Measurements from ENCODE around the gene CALHM3.

The CALHM3 gene

GRCh38 chr10:103517234-103518085, 38.4 kb upstream of the CALHM3 start:
- no peak for DNase-seq (ENCODE audit: low read depth)

GRCh38 chr10:103514244-103514643, 35.2 kb upstream of the CALHM3 start:
- no peak for DNase-seq (ENCODE audit: low read depth)
- no peak for TF ChIP-seq CTCF (IDR thresholded peaks at IDR 0.05; ENCODE audit: low read length, missing control alignments)
- H3K4me3 ChIP-seq (replicated peaks; ENCODE audit: low read depth, low read length) = no peak overlapping the region

More at GRCh38 chr10:103517234-103518085, 38.4 kb upstream of the CALHM3 start:
- TF ChIP-seq CTCF (IDR thresholded peaks at IDR 0.05; ENCODE audit: low read length, missing control alignments) = no peak
- H3K4me3 ChIP-seq (replicated peaks; ENCODE audit: low read depth, low read length) = no peak overlapping the region

- DNase-seq (ENCODE audit: low read depth) = no peak
- H3K4me3 ChIP-seq (replicated peaks; ENCODE audit: low read depth, low read length) = no peak overlapping the region
- TF ChIP-seq CTCF (IDR thresholded peaks at IDR 0.05; ENCODE audit: low read length, missing control alignments) = no peak
These were observed 34.5 kb upstream of the CALHM3 start for GRCh38 chr10:103513380-103514060.

- H3K4me3 ChIP-seq (replicated peaks; ENCODE audit: low read depth, low read length) = no peak overlapping the region
- no peak for DNase-seq (ENCODE audit: low read depth)
- TF ChIP-seq CTCF (IDR thresholded peaks at IDR 0.05; ENCODE audit: low read length, missing control alignments) = no peak
These were observed 33.7 kb upstream of the CALHM3 start for GRCh38 chr10:103512591-103513379.

DNA sequence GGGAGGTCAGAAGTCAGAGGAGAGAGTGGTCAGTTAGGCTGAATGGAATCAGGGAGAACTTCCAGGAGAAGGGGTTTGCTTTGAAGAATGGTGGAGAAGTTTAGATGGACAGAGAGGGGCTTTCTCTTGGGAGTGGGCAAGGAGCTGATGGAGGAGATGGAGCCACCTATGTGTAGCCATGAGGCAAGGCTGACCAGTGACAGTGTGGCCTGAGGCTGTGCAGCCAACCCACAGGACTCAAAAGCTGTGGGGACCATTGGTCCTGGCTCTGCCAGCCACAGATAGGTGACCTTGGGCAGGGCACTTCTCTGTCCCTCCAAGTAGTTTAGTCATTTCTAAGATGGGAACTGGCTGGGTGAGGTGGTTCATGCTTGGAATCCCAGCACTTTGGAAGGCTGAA, 33.1 kb upstream of the CALHM3 start:
- no peak for DNase-seq (ENCODE audit: low read depth)
- no peak for TF ChIP-seq CTCF (IDR thresholded peaks at IDR 0.05; ENCODE audit: low read length, missing control alignments)
- H3K4me3 ChIP-seq (replicated peaks; ENCODE audit: low read depth, low read length) = no peak overlapping the region

DNA sequence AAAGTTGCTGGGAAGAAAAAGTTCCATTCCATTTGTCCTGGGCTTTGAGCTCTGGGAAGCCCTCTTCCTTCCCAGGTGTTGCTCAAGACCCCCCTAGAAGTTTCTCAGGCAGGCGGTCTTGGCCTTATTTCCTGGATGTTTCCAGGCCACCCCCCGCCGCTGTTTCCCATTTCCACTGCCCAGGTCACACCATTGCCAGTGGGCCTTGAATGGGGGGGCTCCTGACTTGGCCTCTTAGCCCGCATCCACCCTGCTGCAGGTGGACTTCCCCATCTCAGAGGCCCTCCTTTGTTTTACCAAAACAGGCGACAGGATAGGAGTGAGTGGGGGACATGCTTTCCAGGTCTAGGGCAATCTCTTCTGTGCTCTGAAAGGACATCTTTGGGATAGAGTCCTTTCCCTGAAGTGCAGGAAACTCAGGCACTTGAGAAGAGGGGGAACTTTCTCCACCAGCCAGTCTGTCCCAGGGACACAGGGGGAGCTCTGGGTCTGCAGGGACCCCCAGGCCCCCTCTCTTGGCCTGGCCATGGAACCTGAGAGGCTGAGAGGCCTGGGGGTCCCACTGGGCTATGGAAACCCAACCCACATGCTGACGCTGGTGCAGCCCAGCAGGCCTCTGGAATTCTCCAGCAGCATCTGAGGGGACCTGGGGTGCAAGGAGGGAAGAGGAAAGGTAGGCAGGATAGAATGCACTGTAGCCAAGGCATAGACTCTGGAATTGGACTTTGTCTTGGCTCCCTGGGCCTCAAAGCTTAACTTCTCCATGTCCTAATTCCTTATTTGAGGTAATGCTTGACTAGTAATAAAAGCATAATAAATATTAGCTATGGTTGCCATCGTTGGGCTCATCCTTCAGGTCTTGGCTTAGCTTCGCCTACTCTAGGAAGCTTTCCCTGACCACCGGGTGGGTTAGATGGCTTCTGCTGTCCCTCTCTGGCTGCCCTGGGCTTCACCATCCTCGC, 32.0 kb upstream of the CALHM3 start:
- no peak for DNase-seq (ENCODE audit: low read depth)
- TF ChIP-seq CTCF (IDR thresholded peaks at IDR 0.05; ENCODE audit: low read length, missing control alignments) = no peak
- H3K4me3 ChIP-seq (replicated peaks; ENCODE audit: low read depth, low read length) = no peak overlapping the region
